ENCODE results near the gene RRAD. TPM values are rescaled to one million over a fixed set of nuclear protein-coding genes. Genes with fewer than 3 reads are reported as not detected.

RRAD gene
- total RNA-seq, 1 experiment from 2014 or later = 4.3 TPM

DNA sequence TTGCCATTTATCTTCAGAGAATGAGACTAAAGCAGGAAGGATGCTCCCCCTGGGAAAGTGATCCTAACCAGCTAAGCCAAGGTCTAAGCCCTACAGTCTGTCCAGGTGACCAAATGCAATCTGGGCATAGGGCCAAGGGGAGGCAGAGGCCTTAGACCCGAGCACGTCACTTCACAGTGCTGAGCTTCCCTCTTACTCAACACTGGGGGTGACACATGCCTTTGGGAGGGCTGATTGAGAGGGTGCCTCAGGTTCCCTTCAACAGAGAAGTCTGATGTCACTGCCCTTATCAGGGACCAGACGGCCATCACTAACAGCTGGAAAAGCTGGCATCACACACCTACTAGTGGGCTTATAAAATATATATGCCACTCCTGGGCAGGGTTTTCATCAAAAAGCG lies 4.9 kb upstream of the RRAD start:
- no TSS peak for BruUV-seq (replicated peaks)
- no peak overlapping the region for H3K4me3 ChIP-seq (ENCODE audit: low read depth in 2 of 2, low read length in 2 of 2)
- DNase-seq (ENCODE audit: low read depth, low spot score) (no peak), ATAC-seq (no peak)
- TF ChIP-seq CTCF (IDR thresholded peaks at IDR 0.05) (no peak), POLR2AphosphoS5 (IDR thresholded peaks at IDR 0.05; ENCODE audit: low read depth, low read length) (no peak), TCF7L2 (IDR thresholded peaks at IDR 0.05; ENCODE audit: low read depth, low read length) (no peak), SIN3A (IDR thresholded peaks at IDR 0.05; ENCODE audit: borderline replicate concordance, insufficient read depth, low read depth, low read length) (no peak)
- TF ChIP-seq, protein P1, sequence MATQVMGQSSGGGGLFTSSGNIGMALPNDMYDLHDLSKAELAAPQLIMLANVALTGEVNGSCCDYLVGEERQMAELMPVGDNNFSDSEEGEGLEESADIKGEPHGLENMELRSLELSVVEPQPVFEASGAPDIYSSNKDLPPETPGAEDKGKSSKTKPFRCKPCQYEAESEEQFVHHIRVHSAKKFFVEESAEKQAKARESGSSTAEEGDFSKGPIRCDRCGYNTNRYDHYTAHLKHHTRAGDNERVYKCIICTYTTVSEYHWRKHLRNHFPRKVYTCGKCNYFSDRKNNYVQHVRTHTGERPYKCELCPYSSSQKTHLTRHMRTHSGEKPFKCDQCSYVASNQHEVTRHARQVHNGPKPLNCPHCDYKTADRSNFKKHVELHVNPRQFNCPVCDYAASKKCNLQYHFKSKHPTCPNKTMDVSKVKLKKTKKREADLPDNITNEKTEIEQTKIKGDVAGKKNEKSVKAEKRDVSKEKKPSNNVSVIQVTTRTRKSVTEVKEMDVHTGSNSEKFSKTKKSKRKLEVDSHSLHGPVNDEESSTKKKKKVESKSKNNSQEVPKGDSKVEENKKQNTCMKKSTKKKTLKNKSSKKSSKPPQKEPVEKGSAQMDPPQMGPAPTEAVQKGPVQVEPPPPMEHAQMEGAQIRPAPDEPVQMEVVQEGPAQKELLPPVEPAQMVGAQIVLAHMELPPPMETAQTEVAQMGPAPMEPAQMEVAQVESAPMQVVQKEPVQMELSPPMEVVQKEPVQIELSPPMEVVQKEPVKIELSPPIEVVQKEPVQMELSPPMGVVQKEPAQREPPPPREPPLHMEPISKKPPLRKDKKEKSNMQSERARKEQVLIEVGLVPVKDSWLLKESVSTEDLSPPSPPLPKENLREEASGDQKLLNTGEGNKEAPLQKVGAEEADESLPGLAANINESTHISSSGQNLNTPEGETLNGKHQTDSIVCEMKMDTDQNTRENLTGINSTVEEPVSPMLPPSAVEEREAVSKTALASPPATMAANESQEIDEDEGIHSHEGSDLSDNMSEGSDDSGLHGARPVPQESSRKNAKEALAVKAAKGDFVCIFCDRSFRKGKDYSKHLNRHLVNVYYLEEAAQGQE (IDR thresholded peaks at IDR 0.05; ENCODE audit: insufficient read depth in 1 of 2, low read depth in 2 of 2, low read length in 1 of 2) = no peak
- H3K27ac ChIP-seq (ENCODE audit: low read length) = no peak overlapping the region
- in situ Hi-C loops (cut with HindIII; ENCODE audit: low pct_unique_long_range_greater_than_20kb, low sequenced_read_pairs) (no loop called here), intact Hi-C loops (cut with micrococcal nuclease; ENCODE audit: unreplicated experiment) (no loop called here)
- H3K27me3 ChIP-seq (ENCODE audit: control insufficient read depth, insufficient read depth, low read length) = no peaks in the 10 kb centered on the region
- H3K4me1 ChIP-seq (ENCODE audit: control insufficient read depth, insufficient read depth, low read length) = peaks cover 6% of the 10 kb centered on the region; the same call in 1 of the 2 replicates
- H3K9me3 ChIP-seq (ENCODE audit: control insufficient read depth, insufficient read depth, low read depth, low read length) = no peaks in the 10 kb centered on the region
- POLR2A ChIA-PET = no interaction called here
- CTCF ChIA-PET = no interaction called here
- H3K36me3 ChIP-seq (ENCODE audit: control insufficient read depth, insufficient read depth, low read length) = peaks cover 8% of the 10 kb centered on the region; the same call in 1 of the 2 replicates

DNA sequence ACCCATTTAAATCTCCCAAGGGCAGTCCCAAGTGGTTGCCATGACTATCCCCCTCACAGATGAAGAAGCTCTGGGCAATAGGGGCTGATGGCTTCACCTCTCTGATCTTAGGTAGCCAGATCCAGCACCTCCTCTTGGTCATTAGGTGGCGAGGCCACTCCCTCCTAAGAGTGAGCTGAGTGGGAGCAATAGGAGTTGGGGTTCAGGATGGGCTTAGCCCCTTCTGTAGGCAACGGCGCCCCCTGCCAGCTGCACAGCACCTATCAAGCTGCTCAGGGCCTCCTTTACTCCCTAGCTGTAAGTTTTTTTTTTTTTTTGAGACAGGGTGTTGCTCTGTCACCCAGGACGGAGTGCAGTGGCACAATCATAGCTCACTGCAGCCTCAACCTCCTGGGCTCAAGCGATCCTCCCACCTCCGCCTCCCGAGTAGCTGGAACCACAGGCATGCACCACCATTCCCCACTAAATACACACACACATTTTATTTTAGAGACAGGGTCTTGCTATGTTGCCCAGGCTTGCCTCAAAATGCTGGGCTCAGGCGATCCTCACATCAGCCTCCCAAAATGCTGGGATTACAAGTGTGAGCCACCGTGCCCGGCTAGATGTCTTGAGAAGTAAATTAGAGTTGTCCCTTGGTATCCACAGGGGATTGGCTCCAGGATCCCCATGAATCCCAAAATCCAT lies 3.5 kb upstream of the RRAD start:
- Histone ChIP-seq H3K36me3 (ENCODE audit: control insufficient read depth, insufficient read depth, low read length) (peaks cover 5% of the 10 kb centered on the region; the same call in 1 of the 2 replicates), H3K27ac (ENCODE audit: low read length) (no peak overlapping the region), H3K4me1 (ENCODE audit: control insufficient read depth, insufficient read depth, low read length) (peaks cover 6% of the 10 kb centered on the region; the same call in 1 of the 2 replicates), H3K27me3 (ENCODE audit: control insufficient read depth, insufficient read depth, low read length) (no peaks in the 10 kb centered on the region), H3K9me3 (ENCODE audit: control insufficient read depth, insufficient read depth, low read depth, low read length) (no peaks in the 10 kb centered on the region), H3K4me3 (ENCODE audit: low read depth in 2 of 2, low read length in 2 of 2) (no peak overlapping the region)
- in situ Hi-C loops (cut with HindIII; ENCODE audit: low pct_unique_long_range_greater_than_20kb, low sequenced_read_pairs) = no loop called here
- ChIA-PET POLR2A (interaction anchor here (0.7 kb wide), 1 partner anchor 10 kb away, joined by 5 read pairs; no protein-coding TSS in a partner anchor), CTCF (interaction anchor here (0.6 to 0.9 kb wide), 3 partner anchors 17 to 34 kb away, joined by 3 to 5 read pairs (median 3); no protein-coding TSS in a partner anchor)
- no peak for DNase-seq (ENCODE audit: low read depth, low spot score)
- TF ChIP-seq POLR2AphosphoS5 (IDR thresholded peaks at IDR 0.05; ENCODE audit: low read depth, low read length) = no peak
- TF ChIP-seq CTCF (IDR thresholded peaks at IDR 0.05) = no peak; the same call in 1 of the 2 replicates
- no peak for TF ChIP-seq TCF7L2 (IDR thresholded peaks at IDR 0.05; ENCODE audit: low read depth, low read length)
- ATAC-seq = no peak
- intact Hi-C loops (cut with micrococcal nuclease; ENCODE audit: unreplicated experiment) = no loop called here
- BruUV-seq (replicated peaks) = no TSS peak

Measured in Panc1 (cell line).